RWPE1 (cell line): Measurements from ENCODE around the gene LCN9.
"Not testable (repeated sequence)": the region's sequence is repeated elsewhere in the genome, so short reads cannot be mapped to it uniquely, and the experiment has no call there.

ENCODE experiments used
- CTCF ChIA-PET: fragments of 350-600 bp; sonication (Branson Sonifier 250); formaldehyde crosslinking; extraction: SDS; loops from one replicate; lab custom pipeline; 2021; lab: Yijun Ruan, JAX
- POLR2A ChIA-PET: fragments of 400-600 bp; formaldehyde crosslinking; extraction: SDS; loops from one replicate; lab custom pipeline; 2020; ENCODE audit warnings: antibody characterized with exemption; ENCODE audit not compliant: low non-redundant PET; lab: Yijun Ruan, JAX
- DNase-seq: peaks from one replicate; pipeline ENCODE4 v3.0.0; 2012; ENCODE audit warnings: low spot score
- H3K27ac ChIP-seq: fragments of 450-650 bp; 2 replicates; pipeline ENCODE4 v1.5.1; 2017
- TF ChIP-seq, protein P1 (sequence below): fragments of 450-650 bp; conservative IDR thresholded peaks from 2 replicates; pipeline ENCODE4 v1.5.1; 2017; ENCODE audit warnings: low read depth, mild to moderate bottlenecking

LCN9 gene

DNA sequence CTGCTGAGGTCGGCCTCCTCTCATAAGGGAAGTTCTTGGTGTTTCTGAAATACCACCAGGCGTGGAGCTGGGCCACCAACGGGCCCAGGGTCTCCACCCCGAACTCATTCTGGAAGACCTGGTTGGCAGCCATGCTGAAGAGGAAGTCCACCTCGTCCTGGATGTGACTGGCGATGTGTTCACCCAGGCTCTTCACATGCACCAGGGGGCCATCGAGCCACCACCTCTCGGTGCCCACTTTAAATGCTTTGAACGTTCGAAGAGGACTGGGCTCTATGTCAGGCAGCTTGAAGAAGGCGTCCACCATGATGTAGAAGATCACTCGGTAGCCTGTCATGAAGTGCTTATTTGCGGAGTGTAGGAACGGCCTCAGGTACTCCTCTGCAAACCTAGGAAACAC, 38.8 kb upstream of the LCN9 start:
- ChIA-PET CTCF (interaction anchor here (0.7 kb wide), 1 partner anchor 107 kb away, joined by 3 read pairs; no protein-coding TSS in a partner anchor), POLR2A (no interaction called here)
- H3K27ac ChIP-seq, result no peak overlapping the region
- no peak for DNase-seq
- TF ChIP-seq, protein P1, sequence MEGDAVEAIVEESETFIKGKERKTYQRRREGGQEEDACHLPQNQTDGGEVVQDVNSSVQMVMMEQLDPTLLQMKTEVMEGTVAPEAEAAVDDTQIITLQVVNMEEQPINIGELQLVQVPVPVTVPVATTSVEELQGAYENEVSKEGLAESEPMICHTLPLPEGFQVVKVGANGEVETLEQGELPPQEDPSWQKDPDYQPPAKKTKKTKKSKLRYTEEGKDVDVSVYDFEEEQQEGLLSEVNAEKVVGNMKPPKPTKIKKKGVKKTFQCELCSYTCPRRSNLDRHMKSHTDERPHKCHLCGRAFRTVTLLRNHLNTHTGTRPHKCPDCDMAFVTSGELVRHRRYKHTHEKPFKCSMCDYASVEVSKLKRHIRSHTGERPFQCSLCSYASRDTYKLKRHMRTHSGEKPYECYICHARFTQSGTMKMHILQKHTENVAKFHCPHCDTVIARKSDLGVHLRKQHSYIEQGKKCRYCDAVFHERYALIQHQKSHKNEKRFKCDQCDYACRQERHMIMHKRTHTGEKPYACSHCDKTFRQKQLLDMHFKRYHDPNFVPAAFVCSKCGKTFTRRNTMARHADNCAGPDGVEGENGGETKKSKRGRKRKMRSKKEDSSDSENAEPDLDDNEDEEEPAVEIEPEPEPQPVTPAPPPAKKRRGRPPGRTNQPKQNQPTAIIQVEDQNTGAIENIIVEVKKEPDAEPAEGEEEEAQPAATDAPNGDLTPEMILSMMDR, result no peak

DNA sequence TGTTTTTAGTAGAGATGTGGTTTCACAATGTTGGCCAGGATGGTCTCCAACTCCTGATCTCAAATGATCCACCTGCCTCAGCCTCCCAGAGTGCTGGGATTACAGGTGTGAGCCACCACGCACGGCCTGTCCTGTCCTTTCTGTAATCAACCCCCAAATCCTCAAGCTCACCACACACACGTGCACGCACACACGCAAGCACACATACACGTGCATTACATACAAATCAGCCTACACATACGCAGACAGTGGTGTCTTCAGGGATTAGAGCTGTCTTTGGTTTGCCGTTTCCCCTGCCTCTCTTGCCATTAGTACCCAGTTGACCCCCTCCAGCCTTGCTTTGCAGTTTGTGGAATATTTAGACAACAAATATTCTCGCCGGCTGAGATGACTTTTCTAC, 30.3 kb upstream of the LCN9 start:
- POLR2A ChIA-PET, result no interaction called here
- no peak for DNase-seq
- CTCF ChIA-PET, result interaction anchor here (0.6 kb wide), 2 partner anchors 11 to 39 kb away, joined by 3 read pairs; no protein-coding TSS in a partner anchor
- H3K27ac ChIP-seq, result no peak overlapping the region
- TF ChIP-seq, protein P1, result no peak

DNA sequence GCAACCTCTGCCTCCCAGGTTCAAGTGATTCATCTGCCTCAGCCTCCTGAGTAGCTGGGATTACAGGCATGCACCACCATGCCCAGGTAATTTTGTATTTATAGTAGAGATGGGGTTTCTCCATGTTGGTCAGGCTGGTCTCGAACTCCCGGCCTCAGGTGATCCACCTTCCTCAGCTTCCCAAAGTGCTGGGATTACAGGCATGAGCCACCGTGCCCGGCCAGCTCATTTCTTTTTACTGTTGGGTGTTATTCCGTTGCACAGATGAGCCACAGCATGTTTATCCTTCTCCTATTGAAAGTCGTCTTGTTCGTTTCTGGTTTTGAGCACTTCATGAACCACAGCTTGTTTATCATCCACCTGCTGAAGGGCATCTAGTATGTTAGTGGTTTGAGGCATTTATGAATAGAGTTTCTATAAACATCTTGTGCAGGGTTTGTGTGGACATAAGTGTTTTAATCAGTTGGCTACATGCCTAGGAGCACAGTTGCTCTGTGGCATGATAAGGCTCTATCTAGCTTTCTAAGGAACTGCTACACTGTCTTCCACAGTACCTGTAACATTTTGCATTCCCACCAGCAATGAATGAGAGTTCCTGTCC, 26.1 kb upstream of the LCN9 start:
- POLR2A ChIA-PET, DNase-seq, H3K27ac ChIP-seq: not testable (repeated sequence)
- CTCF ChIA-PET, result interaction anchor here (0.6 to 1.1 kb wide), 4 partner anchors 10 to 33 kb away, joined by 3 read pairs; no protein-coding TSS in a partner anchor

DNA sequence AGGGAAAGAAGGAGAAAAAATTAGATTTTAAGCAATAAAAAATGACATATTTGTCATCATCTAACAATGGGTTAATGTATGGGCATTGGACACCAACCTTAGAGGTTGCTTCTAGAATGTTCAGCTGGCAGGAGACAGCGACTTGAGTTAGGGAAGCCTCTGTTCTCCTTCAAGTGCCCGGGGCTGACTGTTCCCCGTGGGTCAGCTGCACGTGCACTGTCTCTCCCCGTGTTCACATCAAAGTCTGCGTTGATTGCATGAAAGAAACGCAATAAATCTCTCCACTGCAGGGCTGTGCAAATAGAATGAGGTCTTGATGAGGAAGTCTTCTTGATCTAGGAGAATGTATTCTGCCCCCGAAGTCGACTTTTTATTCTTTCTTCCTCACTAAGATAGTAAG, 23.9 kb upstream of the LCN9 start, which contains the start of gene GLT6D1:
Gene GLT6D1, minus strand, starts transcription at position 345 of the 400 bp plus-strand sequence. CDS start 353 bp downstream, outside the sequence.
- no peak for DNase-seq
- H3K27ac ChIP-seq, result no peak within 1 kb of the TSS
- TF ChIP-seq, protein P1, result no peak
- ChIA-PET CTCF (no interaction called here), POLR2A (no interaction called here)

DNA sequence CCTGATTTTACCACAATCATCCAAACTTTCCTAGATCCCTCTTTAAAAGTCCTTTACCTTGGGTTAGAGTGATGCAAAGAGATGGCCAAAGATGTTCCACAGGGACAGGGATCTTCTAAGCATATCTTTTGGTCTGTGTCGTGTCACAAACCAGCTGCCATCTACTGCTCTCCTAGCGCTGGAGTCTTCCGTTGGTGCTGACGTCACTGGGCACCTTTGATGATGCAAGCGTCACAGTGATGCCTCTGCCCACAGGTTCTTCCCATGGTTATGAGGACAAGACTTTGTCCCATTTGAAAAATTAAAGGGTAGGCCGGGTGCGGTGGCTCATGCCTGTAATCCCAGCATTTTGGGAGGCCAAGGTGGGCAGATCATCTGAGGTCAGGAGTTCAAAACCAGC, 22.1 kb upstream of the LCN9 start:
- ChIA-PET CTCF (no interaction called here), POLR2A (no interaction called here)
- no peak overlapping the region for H3K27ac ChIP-seq
- no peak for DNase-seq
- TF ChIP-seq, protein P1, result no peak

DNA sequence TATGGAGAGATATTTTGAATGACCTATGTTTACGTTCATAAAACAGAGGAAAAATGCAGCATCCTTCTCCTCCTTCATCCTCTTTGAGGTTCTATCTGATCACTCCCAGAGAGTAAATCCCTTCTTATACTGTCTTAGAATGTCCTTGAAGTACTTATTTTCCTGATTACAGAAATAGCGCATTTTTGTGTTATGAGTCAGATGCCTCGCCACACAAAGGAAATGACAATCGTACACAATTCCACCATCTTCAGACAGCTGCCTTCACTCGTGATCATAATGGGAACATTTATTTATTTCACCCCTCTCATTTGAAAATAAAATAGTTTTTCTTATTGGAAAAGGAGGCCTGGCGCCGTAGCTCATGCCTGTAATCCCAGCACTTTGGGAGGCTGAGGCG, 21.4 kb upstream of the LCN9 start:
- no peak for DNase-seq
- ChIA-PET POLR2A (interaction anchor here (0.7 kb wide), 1 partner anchor 97 kb away, joined by 4 read pairs; no protein-coding TSS in a partner anchor), CTCF (no interaction called here)
- TF ChIP-seq, protein P1, result no peak
- H3K27ac ChIP-seq, result no peak overlapping the region

DNA sequence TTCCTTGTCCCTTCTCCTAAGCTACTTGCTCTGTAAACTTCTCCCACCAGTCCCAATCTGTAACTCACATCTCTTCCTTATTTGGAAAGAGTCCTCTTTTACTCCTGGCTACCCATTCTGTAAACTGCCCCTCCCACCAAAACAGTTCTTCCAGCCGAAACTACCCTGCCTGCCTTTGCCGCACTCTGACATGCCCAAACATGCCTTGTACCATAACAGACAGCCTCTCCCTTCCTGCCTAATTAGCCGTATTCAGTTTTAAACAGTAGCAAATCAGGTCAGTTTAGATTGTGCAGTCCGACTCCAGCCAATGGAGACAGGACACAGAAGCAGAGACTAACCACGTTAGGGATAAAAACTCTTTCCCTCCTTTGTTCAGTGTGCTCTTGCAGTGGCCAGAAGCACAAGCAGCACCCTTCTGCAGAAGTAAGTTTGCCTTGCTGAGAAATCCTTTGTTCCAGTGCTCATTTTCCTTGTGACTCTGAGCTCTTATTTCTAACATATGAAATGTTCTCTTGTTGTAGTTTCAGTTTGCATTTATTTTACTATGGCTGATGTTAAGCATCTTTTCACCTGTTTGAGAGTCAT, 18.4 kb upstream of the LCN9 start:
- TF ChIP-seq, protein P1, result no peak

More for the DNA sequence above, 18.4 kb upstream of the LCN9 start:
- CTCF ChIA-PET, result interaction anchor here (0.6 kb wide), 1 partner anchor 12 kb away, joined by 3 read pairs; no protein-coding TSS in a partner anchor
- no peak for DNase-seq
- POLR2A ChIA-PET, result no interaction called here
- no peak overlapping the region for H3K27ac ChIP-seq
